Measurements from ENCODE around the gene NHSL1.

GRCh38 chr6:138526822-138527235 is 27.5 kb upstream of the NHSL1 start:
- TF ChIP-seq EP300 (IDR thresholded peaks at IDR 0.05; ENCODE audit: low read depth) (no peak), POLR2AphosphoS5 (IDR thresholded peaks at IDR 0.05) (no peak), POLR2A (IDR thresholded peaks at IDR 0.05) (no peak)

Data from transverse colon (tissue), 3 donors.